GM19193 (cell line): ENCODE measurements around the gene GMEB2.

Experiments
- POLR2A ChIP-seq: IDR thresholded peaks from 4 replicates; pipeline ENCODE4 v1.6.1; 2011; ENCODE audit not compliant: insufficient read depth, insufficient read length; ENCODE audit errors: extremely low read depth

The GMEB2 gene

DNA sequence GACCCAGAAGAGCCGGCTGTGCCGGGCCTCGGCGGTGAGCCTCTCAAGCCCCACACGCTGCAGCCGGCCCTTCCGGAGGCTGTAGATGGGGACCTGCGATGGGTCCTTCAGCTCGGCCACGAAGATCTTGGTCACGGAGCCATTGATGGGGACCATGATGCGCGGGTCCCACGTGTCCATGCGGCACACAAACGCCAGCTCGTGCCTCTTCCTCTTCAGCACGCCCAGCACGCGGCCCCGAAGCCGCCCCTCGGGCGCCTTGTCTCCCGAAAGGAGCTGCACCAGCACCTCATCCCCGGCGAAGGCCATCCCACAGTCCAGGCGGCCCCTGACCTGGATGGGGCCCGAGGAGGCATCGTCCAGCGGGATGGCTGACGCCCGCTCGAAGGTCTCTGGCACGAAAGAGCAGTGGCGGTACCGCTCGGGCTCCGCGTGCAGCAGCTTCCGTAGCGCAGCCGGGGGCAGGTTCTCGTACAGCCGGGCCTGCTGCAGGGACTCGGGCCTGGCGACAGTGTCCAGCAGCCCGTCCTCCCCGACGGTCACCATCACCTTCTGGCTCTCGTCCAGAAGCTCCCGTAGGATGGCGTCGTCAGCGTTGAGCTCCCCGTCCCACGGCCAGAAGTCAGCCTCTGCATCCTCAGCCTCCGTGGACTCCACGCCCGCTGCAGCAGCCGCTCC is 61.7 kb downstream of the GMEB2 start:
- no peak for TF ChIP-seq POLR2A

DNA sequence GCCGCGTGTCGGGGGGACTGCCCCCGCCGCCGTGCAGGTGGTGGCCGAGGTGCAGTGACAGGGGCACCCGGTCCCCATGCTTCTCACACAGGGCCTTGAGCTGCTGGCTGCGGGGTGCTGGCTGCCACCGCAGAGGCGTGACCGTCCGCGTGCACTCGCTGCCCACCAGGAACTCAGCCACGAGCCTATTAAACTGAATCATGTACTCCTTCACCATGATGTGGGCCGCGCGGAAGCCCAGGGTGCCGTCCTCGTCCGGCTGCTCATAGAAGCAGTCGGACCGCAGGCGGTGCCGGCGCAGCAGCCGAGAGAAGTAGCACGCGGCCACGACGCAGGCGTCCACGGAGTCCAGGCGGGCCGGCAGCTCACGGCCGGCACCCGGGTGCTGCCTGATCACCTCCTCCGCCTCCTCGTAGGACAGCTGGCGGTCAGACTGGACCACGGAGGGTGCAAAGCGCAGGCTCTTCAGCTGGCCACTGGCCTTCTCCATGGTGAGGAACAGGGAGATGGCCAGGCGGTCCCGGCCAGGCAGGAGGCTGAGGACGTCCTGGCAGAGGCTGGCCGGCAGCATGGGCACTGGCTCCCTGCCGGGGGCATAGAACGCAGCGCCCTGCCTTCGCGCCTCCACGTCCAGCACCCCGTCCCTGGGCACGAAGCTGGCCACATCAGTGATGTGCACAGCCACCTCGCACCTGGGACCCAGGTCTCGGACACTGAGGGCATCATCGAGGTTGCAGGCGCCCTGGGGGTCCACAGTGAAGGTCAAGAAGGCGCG is 62.7 kb downstream of the GMEB2 start:
- TF ChIP-seq POLR2A = no peak

- no peak for TF ChIP-seq POLR2A
These were observed 63.5 kb downstream of the GMEB2 start for GRCh38 chr20:63563225-63563935.

- no peak for TF ChIP-seq POLR2A
These were observed 64.3 kb downstream of the GMEB2 start for GRCh38 chr20:63562461-63563224.

GRCh38 chr20:63561624-63562396 is 65.1 kb downstream of the GMEB2 start:
- TF ChIP-seq POLR2A = no peak

DNA sequence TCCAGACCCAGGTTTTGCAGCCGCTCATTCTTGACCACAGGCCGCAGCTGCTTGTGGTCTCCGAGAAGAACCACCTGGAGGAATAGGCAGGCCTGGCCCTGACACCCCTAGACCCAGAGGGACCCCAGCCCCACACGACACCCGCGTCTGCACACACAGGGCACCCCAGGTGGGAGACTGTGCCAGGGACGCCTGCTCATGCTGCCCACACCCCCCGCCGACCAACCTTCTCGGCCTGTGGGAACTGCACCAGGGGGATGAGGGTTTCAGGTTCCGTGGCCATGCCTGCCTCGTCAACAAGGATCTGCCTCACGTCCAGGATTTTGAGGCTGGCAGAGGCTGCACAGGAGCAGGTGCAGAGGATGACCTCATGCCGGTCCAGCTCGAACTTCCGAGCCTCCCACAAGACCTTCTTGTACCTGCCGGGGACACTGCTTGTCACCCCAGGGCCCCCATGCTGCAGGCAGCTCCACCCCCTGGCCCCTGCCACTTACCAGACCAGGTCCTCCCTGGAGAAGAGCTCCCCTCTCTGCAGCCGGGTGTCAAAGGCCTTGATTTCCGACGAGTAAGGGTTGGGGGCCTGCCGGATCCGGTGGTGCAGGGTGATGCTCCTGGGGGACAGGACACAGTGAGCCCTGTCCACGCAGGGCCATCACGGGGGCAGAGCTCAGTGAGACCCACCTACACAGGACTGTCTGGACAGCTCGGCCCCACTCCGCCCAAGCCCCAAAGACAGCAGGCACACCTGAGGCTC is 65.9 kb downstream of the GMEB2 start:
- no peak for TF ChIP-seq POLR2A

- no peak for TF ChIP-seq POLR2A
These were observed 66.5 kb downstream of the GMEB2 start for GRCh38 chr20:63560333-63560805.

DNA sequence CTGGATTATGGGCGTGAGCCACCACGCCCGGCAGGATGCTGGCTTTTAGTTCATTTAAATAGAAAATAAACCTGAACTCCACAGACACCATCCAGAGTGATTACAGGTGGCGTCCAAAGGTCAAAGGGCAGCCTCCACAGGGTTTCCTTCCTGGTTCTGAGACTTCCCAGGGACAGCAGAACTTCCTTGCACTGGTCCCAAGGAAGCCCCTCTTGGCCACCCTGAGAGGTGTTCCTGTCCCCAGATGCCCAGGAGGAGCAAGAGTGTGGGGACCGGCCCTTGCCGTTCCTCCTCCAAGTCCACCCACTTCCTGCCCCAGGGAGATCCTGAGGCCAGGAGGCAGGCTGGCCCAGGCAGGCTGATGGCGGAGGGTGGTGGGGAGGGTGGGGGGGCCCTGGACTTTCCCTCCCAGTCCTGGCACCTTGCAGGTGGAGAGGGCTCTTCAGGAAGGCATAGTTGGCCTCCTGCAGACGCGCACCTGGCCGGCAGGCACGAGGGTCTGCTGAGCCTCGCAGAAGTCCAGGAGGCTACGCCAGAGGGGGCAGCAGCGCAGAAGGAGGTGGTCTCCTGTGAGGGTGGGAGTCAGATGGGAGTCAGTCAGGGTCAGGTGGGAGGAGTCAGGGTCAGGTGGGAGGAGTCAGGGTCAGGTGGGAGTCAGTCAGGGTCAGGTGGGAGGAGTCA is 68.0 kb downstream of the GMEB2 start:
- TF ChIP-seq POLR2A = no peak

- TF ChIP-seq POLR2A = no peak
These were observed 69.4 kb downstream of the GMEB2 start for GRCh38 chr20:63557481-63557891.

DNA sequence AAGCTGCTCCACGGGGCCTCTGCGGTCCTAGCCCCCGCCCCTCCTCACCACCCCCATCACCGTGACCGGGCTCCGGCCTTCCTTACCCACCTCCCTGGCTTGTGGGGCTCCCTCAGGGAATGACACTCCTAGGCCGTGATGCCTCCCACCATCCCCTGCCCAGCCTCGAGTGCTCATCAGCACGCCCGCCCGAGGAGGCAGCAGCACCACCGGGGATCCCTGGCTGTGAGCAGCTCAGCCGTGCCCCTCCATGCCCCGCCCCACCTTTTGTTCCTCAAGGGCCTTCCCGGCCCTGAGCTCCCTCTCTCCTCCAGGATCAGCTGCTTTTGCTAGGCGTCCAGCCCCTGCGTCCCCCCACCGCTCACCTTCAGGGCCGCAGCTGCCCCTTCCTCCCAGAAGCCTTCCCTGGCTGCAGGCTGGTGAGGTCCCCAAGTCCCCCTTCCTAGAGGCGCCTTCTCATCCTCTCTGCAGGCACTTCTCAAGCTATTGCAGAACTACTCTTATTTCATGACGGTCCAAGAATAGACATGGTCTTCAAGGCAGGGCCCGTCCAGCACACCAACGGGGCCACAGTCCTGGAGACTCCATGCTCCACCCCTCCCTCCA is 69.9 kb downstream of the GMEB2 start:
- TF ChIP-seq POLR2A = no peak

DNA sequence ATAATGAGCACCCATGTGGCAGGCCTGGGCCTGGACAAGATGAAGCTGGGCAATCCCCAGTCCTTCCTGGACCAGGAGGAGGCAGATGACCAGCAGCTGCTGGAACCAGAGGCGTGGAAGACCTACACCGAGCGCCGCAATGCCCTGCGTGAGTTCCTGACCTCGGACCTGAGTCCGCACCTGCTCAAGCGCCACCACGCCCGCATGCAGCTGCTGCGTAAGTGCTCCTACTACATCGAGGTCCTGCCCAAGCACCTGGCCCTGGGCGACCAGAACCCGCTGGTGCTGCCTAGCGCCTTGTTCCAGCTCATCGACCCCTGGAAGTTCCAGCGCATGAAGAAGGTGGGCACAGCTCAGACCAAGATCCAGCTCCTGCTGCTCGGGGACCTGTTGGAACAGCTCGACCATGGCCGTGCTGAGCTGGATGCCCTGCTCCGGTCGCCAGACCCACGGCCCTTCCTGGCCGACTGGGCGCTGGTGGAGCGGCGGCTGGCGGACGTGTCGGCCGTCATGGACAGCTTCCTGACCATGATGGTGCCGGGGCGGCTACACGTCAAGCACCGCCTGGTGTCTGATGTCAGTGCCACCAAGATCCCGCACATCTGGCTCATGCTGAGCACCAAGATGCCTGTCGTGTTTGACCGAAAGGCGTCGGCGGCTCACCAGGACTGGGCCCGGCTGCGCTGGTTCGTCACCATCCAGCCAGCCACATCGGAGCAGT is 71.1 kb downstream of the GMEB2 start:
- TF ChIP-seq POLR2A = no peak
